Type B pancreatic cell (in vitro differentiated cells): ENCODE results near the gene NRIP2. TPM values are rescaled to one million over a fixed set of nuclear protein-coding genes. Genes with fewer than 3 reads are reported as not detected.

Experiments used
- DNase-seq: peaks from one replicate; pipeline ENCODE4 v3.0.0; 2021; ENCODE audit warnings: mixed read lengths; ENCODE audit not compliant: unreplicated experiment; ENCODE audit errors: extremely low spot score
- H3K27ac Mint-ChIP-seq: 2 replicates; pipeline ENCODE4 v1.8.0; 2021; ENCODE audit warnings: mild to moderate bottlenecking, mixed read lengths
- H3K27me3 Mint-ChIP-seq: 2 replicates; pipeline ENCODE4 v1.8.0; 2021; ENCODE audit warnings: mixed read lengths
- H3K36me3 Mint-ChIP-seq: 2 replicates; pipeline ENCODE4 v1.8.0; 2021; ENCODE audit warnings: mixed read lengths
- H3K4me1 Mint-ChIP-seq: one replicate; pipeline ENCODE4 v1.8.0; 2021; ENCODE audit warnings: mixed read lengths; ENCODE audit not compliant: unreplicated experiment
- H3K4me3 Mint-ChIP-seq: 2 replicates; pipeline ENCODE4 v1.8.0; 2021; ENCODE audit warnings: mild to moderate bottlenecking, mixed read lengths
- H3K9me3 Mint-ChIP-seq: 2 replicates; pipeline ENCODE4 v1.8.0; 2021; ENCODE audit warnings: mixed read lengths
- CTCF ChIP-seq: fragments of 200-600 bp; sonication (generic); conservative IDR thresholded peaks from 2 replicates; pipeline ENCODE4 v1.5.0; 2021; ENCODE audit warnings: antibody characterized with exemption, mild to moderate bottlenecking
- total RNA-seq: library from RNA; stranded (reverse); gene quantifications from 2 replicates; pipeline ENCODE4 v1.2.1, GENCODE V29; 2021; ENCODE audit warnings: low replicate concordance

NRIP2 gene
- total RNA-seq, 1 donor from 2014 or later: 1.2 TPM

DNA sequence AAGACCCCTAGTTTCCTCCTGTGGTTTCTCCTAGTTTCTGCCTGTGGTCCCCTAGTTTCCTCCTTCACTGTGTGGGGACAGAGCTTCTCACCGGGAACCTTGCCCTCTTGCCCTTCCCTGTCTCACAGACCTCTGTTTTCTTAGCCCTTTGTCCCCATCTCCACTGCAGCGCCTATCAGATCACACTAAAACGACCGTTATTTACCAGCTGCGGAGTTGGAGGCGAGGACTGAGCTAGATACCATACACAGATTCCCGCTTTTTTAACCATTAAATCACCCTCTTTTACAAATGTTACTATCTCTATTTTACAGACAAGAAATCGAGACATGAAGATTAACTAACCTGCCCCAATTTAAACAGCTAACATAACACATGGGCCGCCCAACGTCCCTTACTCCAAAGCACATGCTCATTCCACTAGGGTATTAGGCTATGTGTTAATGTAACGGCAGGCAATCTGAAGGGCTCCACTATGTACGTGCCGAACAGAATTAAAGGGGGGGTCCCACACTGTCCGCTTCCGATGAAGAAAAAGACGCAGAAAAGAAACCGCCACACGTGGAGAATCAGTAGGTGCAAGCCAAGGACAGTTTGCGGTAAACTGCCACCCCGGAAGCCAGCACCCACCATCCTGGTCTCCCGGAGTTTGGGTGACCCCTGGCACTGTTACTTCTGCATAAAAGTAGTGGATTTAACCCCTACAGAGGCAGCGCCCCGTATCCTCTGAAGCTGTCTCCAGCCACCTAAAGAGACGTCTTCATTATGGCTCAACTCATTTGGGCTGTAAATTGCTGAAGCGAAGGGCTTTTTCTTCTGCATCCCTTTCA is 41.9 kb downstream of the NRIP2 start:
- H3K4me1 Mint-ChIP-seq: no peaks in the 10 kb centered on the region
- no peak for TF ChIP-seq CTCF
- H3K9me3 Mint-ChIP-seq: no peaks in the 10 kb centered on the region
- H3K27ac Mint-ChIP-seq: peak overlapping the region; percentile 1
- no peak for DNase-seq
- H3K4me3 Mint-ChIP-seq: peak overlapping the region; percentile 85
- H3K36me3 Mint-ChIP-seq: peaks cover 19% of the 10 kb centered on the region
- peaks cover 19% of the 10 kb centered on the region for H3K27me3 Mint-ChIP-seq

GRCh38 chr12:2791089-2791488 is 43.7 kb downstream of the NRIP2 start:
- peaks cover 1% of the 10 kb centered on the region for H3K36me3 Mint-ChIP-seq
- no peaks in the 10 kb centered on the region for H3K9me3 Mint-ChIP-seq
- DNase-seq: no peak
- no peak overlapping the region for H3K4me3 Mint-ChIP-seq
- no peak overlapping the region for H3K27ac Mint-ChIP-seq
- H3K4me1 Mint-ChIP-seq: no peaks in the 10 kb centered on the region
- H3K27me3 Mint-ChIP-seq: peaks cover 14% of the 10 kb centered on the region
- TF ChIP-seq CTCF: no peak

DNA sequence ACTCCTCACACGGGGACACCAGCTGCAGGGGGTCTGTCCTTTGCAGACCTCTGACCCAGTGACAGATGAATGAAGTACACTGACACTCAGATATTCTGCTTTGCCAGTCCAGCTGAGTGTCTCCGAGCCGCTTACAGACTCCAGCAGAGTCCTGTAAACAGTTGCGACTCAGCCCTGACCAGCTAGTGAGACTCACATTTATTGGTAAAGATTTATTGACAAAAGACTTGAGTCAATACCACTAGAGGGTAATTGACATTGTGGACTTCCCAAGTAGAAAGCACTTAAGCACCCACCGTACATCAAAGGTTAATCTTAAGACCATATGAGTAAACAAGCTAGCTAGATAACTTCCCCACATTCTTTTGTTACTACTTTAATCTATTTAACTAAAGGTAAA is 49.8 kb downstream of the NRIP2 start:
- H3K4me1 Mint-ChIP-seq: peaks cover 5% of the 10 kb centered on the region
- peaks cover 56% of the 10 kb centered on the region for H3K27me3 Mint-ChIP-seq
- no peak for TF ChIP-seq CTCF
- H3K36me3 Mint-ChIP-seq: no peaks in the 10 kb centered on the region
- no peak overlapping the region for H3K27ac Mint-ChIP-seq
- H3K9me3 Mint-ChIP-seq: no peaks in the 10 kb centered on the region
- no peak for DNase-seq
- H3K4me3 Mint-ChIP-seq: no peak overlapping the region

- Mint-ChIP-seq H3K27me3 (peaks cover 56% of the 10 kb centered on the region), H3K4me1 (peaks cover 5% of the 10 kb centered on the region), H3K27ac (peak overlapping the region; percentile 6), H3K36me3 (no peaks in the 10 kb centered on the region), H3K9me3 (no peaks in the 10 kb centered on the region), H3K4me3 (peak overlapping the region; percentile 75)
- peak; percentile 94 for TF ChIP-seq CTCF
- peak; percentile 75 for DNase-seq
Observed at GRCh38 chr12:2783936-2784600, 50.8 kb downstream of the NRIP2 start.

DNA sequence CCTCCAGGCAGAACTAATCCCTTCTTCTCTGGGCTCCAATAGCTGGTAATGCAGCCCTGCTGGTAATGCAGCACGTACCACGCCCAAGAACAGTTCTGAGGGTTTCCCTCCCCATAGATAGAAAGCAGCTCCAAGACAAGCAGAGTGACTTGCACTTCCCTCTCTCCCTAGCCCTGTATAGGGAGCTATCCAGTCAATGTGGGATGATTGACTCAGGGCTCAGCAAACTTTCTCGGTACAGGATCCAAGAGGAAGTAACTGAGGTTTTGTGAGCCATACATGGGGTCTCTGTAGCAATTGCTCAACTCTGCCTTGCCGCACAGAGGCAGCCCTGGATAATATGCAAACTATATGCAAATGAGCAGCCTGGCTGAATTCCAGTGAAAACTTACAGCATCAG is 55.6 kb downstream of the NRIP2 start:
- no peak for DNase-seq
- H3K36me3 Mint-ChIP-seq: no peaks in the 10 kb centered on the region
- H3K4me3 Mint-ChIP-seq: no peak overlapping the region
- H3K27me3 Mint-ChIP-seq: peaks cover 68% of the 10 kb centered on the region
- no peak overlapping the region for H3K27ac Mint-ChIP-seq
- peaks cover 5% of the 10 kb centered on the region for H3K4me1 Mint-ChIP-seq
- TF ChIP-seq CTCF: no peak
- H3K9me3 Mint-ChIP-seq: no peaks in the 10 kb centered on the region
